Activated naive CD4-positive, alpha-beta T cell treated with anti-CD3 and anti-CD28 coated beads, Interleukin-2, amount 50 U/mL, for 16 hours (primary cell): ENCODE results near the gene BSCL2.
A peak's percentile ranks its signal among the peaks of the same experiment; 100 is the strongest.
"Not testable (repeated sequence)": the region's sequence is repeated elsewhere in the genome, so short reads cannot be mapped to it uniquely, and the experiment has no call there.

Experiments
- DNase-seq: peaks from one replicate; pipeline ENCODE4 v3.0.0-alpha.2; 2020

Gene BSCL2

DNA sequence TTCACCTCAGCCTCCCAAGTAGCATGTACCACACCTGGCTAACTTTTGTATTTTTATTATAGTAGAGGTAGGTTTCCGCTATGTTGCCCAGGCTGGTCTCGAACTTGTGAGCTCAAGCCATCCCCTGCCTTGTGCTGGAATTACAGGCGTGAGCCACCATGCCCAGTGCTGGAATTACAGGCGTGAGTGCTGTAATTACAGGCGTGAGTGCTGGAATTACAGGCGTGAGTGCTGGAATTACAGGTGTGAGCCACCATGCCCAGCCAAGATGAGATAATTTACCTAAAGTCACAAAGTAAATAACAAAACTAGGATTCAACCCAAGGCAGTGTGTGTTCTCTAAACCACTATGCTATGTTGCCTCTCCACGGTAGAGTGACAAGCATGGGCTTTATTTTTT, 24.7 kb downstream of the BSCL2 start:
- DNase-seq, result no peak

DNA sequence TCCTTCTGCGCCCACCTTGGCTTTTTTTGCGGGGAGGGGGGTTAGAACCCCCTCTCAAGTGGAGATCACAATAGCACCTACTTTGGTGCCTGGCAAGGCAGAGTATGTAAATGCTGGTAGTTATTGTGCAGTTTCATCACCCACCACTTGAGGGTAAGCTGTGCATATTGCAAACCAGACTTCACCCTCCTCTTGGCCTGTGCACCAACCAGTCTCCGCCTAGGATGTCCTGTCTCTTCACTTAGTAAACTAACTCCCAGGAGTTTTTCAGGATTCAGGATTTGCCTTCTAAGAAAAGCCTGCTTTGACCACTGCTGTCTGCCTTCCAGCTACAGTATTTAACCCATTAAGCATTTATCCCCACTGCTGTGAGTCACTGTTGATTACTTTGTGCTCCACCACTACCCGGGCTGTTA, 26.4 kb downstream of the BSCL2 start:
- peak; percentile 37 for DNase-seq

DNA sequence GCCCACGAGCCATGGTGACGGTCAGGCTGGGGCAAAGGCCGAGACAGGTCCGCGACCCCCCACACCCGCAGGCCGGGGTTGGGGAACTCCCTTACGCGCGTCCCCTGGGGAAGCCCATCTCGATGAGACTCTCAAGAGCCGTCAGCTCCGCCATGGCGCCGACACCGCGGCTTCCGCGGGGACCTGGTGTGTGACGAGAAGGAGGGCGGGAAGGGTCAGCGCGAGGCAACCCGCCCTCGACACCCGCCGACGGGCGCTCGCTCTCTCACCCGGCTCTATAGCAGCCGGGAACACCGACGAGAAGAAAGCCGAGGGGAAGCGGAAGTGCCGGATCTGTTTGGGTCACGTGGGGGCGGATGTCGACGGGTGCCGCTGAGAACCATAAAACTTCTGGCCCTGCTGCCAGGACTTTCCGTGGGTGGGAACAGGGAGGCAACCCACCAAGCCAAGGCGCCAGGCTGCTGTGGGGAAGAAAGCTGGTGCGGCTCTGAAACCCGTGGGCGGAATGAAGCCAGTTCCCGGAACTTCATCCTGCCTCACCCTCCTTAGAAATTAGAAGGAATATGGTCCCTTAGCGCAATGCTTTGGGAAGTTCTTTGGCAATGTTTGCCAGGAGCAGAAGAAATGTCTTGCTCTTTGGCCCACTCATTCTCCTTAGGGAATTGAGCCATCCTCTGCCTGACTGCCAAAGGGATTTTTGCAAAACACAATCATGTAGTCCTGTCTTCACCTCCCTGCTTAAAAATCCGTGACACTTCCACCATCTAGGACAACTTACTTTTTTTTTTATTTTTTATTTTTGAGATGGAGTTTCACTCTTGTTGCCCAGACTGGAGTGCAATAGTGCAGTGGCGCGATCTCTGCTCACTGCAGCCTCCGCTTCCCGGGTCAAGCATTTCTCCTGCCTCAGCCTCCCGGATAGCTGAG, 28.2 kb downstream of the BSCL2 start, which contains the start of gene UBXN1:
TSS of gene UBXN1 (minus strand) at position 304 of the 927 bp plus-strand sequence. CDS start at position 154, 150 bp downstream.
- DNase-seq, result peak; percentile 87

DNA sequence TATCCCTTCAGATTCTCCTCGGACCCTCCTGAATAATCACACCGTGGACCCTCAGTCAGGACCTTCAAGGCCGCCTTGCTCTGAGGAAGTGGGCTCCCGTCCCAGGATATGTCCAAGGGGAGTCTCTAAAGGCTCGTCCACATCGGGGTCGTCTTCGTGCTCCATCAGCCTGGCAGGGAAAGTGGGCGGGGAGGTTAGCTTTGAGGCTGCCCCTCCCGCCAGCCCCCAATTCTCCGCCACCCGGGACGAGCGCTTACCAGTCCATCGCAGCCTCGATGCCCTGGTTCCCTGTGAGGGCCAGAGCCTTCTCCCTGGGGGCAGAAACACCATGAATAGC, 28.8 kb downstream of the BSCL2 start:
- DNase-seq, result no peak

DNA sequence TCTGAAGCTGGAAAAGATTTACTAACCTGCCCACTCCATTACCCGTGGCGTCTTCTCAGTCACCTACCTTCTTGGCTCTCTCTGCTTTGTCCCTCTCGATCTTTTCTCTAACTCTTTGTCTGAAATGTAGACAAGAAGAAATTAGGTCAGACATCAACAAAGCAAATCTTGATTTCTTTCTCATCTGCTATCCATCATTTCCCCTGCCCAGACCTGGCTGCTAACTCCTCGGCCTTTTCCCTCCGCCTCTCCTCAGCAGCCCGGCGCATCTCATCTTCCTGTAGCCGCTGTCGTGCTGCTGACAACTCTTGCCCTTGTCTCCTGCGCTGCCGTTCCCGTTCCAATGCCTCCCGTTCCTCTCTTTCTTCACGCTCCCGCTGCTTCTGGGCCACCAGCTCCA, 29.5 kb downstream of the BSCL2 start:
- no peak for DNase-seq

DNA sequence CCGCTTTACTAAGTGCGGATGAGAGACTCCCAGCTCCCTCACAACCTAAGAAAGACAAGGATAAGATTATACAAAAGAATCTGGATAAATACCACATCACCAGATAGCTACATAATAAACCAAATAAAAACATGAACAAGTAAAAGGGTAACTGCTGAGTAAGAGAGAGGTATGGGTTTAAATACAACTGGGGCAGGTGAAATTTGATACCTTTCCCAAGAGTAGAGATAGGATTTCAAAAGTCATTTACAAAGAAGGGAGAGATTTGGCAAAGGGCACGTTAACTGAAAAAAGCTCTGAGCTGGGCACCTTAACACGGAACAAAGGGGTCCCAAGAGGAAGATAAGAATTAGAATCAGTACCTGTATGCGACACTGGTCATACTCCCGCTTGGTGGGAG, 30.1 kb downstream of the BSCL2 start:
- DNase-seq, result no peak

DNA sequence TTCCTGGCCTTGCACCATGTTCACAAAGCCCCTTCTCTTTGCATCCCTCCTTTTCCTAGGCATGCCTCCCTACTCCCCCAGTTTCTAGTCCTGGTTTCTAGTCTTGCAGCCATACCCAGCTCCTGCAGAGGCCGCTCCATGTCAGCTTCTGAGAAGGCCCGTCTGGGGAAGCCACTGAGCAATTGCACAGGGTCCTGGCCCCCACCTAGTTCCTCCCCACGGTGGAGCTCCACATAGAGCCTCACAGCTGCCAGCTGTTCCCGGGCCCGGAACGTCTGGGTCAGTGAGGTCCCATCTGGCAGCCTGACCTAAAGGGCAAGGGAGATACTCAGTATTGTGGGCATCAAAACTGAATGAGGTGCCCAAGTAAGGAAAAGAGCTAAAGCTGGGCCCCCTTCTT, 30.5 kb downstream of the BSCL2 start:
- DNase-seq, result no peak

DNA sequence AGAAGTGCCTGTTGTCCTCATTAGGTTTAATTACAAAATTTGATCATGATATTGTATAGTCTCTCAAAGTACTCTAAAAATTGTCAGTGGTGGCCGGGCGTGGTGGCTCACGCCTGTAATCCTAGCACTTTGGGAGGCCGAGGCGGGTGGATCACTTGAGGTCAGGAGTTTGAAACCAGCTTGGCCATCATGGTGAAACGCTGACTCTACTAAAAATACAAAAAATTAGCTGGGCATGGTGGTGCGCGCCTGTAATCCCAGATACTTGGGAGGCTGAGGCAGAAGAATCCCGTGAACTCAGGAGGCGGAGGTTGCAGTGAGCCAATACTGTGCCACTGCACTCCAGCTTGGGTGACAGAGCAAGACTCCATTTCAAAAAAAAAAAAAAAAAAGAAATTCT, 31.8 kb downstream of the BSCL2 start:
- not testable (repeated sequence) for DNase-seq

DNA sequence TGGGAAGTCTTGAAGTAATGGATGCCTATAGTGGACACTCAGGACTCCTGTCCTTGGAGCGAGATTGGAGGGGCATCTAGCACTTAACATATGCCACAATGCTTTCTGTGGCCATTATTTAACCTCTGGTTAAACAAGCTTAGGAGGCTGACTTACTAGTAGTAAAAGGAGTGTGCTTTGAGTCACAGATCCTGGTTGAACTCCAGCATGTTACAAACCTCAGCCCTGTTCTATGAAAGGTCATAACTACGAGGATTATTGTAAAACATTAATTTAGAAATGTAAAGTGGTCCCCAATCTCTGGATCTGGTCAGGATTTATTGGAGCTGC, 34.1 kb downstream of the BSCL2 start:
- no peak for DNase-seq

DNA sequence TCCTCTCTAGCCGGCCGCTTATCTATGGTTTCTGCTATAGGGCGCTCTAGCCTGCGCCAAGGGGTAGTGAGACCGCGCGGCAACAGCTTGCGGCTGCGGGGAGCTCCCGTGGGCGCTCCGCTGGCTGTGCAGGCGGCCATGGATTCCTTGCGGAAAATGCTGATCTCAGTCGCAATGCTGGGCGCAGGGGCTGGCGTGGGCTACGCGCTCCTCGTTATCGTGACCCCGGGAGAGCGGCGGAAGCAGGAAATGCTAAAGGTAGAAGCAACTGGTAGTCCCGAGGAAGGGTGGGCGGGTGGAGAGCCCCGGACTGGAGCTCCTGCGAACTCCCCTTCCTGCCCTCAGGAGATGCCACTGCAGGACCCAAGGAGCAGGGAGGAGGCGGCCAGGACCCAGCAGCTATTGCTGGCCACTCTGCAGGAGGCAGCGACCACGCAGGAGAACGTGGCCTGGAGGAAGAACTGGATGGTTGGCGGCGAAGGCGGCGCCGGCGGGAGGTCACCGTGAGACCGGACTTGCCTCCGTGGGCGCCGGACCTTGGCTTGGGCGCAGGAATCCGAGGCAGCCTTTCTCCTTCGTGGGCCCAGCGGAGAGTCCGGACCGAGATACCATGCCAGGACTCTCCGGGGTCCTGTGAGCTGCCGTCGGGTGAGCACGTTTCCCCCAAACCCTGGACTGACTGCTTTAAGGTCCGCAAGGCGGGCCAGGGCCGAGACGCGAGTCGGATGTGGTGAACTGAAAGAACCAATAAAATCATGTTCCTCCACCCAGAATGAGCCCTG, 35.4 kb downstream of the BSCL2 start, which contains the start of the genes LBHD1 and UQCC3:
TSS of gene LBHD1 (minus strand) at position 660 of the 782 bp plus-strand sequence. CDS start 2,236 bp downstream, outside the sequence.
TSS of gene UQCC3 (plus strand) at position 66 of the 782 bp plus-strand sequence. CDS start at position 139, 73 bp downstream.
- DNase-seq, result peak; percentile 72

DNA sequence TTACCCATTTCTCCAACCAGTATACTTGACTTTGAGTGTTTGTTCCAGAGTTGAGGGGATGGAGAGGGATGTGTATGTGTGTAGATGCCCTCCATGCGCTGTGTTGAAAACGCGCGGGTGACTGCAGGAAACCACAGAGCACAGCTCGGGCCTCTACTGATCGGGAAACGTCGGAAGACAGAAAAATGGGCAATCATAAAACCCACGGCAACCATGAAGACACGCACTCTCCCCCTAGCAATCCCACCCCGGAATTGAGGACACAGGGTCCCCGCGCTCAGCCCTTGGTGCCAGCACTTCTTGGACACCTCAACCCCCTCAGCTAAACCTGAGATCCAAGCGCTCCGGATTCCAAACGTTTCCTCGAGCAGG, 36.0 kb downstream of the BSCL2 start:
- no peak for DNase-seq

DNA sequence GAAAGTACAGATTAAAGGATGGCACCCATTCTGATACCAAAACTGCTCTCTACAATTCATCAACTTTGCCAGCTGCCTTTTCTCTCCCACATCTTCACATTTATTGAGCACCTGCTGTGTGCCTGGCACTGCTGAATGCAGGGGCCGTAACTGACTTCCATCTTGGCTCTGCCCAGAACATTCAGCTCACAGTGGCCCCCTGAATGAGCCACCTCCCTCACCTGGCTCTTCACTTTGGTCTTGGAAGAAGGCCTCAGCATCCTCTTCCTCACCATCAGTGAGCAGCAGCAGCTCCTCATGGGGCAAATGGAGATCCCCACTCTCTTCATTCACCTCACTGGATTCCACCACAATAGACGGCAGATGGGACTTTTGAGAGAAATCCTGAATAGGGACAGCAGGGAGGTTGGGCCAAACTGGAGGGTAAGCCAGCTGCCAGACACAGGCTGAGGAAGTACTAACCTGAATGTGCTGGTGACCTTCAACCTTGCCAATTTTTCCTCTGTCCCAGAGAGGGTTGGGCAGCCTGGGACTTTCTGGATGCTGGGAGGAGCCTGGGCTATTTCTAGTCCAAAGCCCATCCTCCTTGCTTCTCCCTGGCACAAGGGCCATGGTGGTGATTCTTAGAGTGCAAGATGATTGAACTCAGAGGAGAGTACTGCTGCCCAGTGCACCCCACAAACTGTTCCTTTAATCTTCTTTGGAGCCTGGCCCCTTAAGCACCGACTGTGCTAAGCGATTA, 37.6 kb downstream of the BSCL2 start:
- no peak for DNase-seq

DNA sequence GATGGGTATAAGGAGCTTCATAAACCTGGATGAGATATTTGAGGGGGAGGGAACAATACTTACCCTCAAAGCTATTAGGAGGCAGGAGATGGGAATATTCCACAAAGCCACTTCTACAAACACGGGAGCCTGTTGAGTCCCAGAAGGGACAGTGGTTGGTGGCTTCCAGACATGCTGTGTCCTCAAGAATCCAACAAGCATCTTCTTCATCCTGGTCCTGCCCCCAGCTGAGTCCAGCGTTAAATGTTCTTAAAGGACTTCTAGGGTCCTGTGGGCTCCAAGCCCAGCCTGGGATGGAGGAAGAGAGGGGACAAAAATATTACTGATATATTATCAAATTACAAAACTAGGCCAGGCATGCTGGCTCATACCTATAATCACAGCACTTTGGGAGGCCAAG, 39.8 kb downstream of the BSCL2 start:
- no peak for DNase-seq

DNA sequence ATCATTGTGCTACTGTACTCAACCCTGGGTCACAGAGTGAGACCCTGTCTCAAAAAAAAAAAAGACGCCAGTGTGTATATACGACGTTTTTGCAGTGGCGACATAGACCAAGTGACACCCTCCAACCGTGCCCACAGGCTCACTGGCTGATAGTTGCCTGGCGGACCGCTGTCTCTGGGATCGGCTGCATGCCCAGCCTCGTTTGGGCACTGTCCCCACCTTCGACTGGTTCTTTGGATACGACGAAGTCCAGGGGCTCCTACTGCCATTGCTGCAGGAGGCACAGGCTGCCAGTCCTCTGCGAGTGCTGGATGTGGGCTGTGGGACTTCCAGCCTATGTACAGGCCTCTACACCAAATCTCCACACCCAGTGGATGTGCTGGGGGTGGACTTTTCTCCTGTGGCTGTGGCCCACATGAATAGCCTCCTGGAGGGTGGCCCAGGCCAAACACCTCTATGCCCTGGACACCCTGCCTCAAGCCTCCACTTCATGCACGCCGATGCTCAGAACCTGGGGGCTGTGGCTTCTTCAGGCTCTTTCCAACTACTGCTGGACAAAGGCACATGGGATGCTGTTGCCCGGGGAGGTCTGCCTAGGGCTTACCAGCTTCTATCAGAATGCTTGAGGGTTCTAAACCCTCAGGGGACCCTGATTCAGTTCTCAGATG, 40.8 kb downstream of the BSCL2 start:
- DNase-seq, result no peak

DNA sequence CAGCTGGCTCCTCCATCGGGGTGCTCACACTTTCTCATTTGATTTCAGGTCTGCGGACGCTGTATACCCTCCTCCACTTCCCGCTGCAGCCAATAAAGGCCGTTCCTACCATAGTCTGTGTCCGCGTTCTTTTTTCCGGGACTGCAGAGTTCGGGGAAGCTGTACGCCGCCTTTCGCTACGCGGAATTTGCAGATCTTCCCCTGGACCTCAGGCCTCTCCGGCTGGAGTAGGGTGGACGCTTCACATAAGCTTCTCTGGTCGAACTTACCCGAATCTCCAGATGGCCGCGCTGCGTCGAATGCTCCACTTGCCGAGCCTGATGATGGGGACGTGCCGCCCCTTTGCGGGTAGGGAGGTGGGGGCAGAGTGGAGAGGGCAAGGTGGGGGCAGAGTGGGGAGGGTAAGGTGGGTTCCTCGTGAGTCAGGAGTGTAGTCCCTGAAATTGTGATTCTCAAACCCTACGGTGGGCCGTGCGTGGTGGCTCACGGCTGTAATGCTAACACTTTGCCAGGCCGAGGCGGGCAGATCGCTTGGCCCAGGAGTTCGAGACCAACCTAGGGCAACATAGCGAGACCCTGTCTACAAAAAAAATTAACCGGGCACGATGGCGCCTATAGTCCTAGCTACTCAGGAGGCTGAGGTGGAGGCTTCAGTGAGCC, 41.5 kb downstream of the BSCL2 start:
- peak; percentile 68 for DNase-seq

DNA sequence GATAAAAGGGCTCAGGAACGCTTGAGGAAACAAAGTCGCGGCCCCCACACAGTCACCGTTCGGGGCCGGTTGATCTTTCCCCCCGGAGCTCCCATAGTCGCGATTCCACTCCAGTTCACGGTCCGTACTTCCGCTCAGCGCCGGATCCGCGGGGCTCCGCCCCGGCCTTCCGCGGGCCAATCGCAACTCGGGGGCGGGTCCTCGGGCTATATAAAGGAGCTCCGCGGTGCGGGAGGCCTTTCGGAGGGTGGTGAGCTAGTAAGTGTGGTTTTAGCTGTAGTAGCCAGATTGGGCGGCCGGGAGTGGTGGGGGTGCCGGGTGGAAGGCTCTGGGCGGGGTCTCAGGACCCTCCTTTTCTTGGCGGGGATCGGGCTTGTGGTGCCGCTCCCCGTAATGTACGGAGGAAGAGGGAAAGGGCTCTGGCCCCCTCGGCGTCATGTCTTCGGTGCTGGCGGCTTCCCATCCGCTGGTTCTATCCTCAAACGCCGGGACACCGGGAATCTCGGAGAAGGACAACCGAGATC, 42.1 kb downstream of the BSCL2 start, which contains the start of the genes C11orf98 and CSKMT:
TSS of gene C11orf98 (minus strand) at position 136 of the 524 bp plus-strand sequence. CDS start at position 95, 41 bp downstream.
TSS of gene CSKMT (plus strand) at position 238 of the 524 bp plus-strand sequence. CDS start 568 bp downstream, outside the sequence.
- peak; percentile 95 for DNase-seq

DNA sequence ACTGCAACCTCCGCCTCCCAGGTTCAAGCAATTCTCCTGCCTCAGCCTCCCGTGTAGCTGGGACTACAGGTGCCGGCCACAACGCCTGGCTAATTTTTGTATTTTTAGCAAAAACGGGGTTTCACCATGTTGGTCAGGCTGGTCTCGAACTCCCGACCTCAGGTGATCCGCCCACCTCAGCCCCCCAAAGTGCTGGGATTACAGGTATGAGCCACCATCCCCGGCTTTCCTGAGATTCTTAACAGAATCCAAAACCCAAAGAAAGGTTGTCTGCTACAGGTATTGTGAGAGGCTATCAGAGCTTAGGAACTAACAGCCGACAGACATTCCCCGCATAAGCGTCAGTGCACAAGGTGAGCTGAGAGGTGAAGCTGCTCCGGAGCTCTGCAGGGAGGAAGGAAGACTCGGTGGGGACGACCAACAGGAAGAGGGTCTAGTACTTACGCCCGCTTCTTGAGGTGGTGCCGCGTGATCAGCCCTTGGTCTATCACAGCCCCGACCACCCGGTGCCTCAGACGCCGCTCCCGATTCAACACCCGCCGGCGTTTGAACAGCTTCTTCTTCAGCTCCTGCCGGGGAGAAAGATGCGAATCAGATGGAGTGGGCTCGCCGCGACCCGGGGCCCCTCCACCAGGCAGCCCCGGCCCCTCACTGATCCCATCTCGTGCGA, 42.7 kb downstream of the BSCL2 start:
- peak; percentile 64 for DNase-seq

DNA sequence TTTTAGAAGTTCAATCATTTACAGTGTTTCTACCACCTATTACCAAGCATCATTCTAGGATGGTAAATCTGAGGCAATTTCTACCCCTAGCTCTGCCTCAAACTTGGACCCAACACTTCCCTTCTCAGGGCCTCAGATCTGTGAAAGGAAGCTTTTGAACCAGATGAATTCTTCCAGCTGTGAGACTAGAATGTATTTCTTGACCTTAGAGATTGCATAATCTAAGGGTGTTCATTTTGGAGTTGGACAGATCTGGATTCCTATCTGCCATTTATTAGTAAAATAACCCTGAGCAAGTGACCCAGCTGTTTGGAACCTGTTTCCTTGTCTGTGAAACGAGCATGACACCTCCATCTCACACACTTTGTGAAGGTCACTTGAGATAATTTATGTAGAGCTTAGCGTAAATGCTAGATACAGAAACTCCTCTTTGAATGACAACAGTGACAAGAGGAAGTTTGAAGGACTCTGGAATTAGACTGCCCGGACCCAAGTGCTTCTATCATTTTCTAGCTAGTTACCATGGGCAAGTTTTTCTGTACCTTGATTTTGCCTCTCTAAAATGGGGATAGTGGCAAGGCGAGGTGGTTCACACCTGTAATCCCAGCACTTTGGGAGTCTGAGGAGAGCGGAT, 50.3 kb downstream of the BSCL2 start:
- no peak for DNase-seq

DNA sequence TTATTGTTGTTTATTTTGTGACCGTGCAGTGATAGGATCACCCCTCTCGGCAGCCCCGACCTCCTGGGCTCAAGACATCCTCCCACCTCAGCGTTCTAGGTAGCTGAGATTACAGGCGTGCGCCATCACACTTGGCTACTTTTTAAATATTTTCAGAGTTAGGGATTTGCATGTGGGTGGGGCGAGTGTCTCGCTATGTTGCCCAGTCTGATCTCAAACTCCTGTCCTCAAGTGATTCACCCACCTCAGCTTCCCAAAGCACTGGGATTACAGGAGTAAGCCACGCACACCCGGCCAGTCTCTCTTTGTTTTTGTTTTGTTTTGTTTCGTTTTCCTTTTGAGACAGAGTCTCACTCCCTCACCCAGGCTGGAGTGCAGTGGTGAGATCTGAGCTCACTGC, 52.9 kb downstream of the BSCL2 start:
- DNase-seq, result no peak
